ENCODE results near the gene PI4KB.

The PI4KB gene

DNA sequence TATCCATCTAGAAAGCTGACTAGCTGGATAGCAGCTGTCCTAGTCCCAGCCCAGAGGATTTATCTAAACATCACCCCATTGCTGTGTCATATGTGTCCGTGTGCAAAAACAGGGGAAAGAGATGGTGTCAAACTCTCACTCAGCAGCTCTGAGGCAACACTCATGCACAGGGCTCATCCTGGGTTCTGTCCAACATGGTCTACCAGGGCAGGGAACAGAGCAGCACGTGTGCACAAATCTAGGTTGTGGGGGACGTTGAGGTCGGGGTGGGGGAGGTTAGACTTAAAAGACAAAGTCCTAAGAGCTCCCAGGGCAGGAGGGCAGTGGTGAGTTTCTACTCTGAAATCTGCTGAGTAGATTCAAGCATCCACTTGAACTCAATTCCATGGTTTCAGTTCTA, 16.2 kb downstream of the PI4KB start:
- DNase-seq: no peak

DNA sequence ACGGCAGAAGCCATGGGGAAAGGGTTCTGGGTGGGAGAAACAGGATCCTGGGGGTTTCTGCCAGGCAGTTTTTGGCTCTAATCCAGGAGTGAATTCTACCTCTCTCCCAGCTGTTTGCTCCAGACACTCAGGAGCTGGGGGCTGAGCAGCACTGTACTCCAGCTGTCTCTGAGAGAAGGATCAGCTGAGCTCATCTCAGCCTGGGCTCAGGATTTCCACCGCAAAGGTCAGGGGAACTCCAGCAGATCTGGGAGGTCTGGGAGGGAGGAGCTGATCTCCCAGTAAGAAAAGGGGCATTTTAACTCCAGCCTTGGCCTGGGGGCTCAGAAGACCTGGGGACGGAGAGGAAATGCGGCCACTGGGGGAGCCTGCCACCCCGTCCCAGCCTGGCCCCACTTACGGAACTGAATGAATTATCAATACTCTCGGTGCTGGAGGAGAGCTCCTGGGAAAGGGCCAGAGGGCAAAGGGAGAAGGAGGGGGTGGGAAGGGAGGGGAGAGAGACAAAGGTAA, 17.3 kb downstream of the PI4KB start:
- no peak for DNase-seq

DNA sequence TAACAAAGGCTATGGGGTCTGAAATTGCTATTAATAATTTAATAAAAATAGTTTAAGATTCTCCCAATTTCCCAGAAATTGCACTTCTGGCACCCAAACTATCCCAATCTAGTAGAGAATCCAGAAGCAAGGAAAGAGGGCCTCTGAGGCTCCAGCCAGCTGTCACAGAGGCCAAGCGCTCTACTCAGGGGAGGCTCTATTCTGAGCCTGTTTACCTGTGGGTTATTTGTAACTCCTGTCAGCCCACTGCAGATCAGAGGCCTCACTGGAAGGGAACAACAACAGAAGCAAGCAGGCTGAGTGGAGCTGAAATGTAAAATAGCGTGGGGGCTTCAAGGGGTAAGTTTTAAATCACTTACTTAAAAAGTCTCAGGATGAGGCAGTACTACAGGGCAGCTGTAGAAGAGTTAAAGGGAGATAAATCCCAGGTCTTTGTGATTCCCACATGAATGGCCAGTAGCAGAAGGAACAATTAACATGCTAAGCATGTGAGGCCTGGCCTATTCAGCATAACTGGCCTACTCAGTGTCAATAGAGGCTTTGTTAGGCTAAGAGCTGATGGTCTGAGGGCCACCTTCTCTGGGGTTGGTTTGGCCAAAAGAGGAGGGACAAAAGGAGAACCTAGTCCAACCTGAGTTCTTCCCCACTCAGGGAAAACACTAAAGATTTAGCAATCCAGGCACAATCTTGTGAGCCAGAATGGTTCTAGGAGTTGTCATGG, 32.3 kb downstream of the PI4KB start:
- DNase-seq: no peak

DNA sequence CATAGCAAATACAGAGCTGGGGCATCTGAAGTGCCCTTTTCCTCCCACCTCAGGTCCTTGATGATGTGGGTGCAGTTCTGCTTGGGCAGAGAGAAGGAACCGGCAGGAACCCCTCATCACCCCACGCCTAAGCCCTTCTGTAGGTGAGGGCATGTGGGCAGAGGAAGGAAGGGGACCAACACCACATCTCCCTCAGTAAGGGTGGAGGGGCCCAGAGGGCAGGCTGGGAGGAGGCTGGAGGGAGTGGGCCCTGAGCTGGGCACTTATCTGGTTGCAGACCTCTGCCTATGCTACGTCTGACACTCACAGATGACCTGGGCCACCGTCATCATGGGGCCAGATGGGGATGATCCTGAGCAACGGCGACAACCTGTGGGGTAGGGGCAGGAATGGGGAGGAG, 34.1 kb downstream of the PI4KB start:
- DNase-seq: no peak

DNA sequence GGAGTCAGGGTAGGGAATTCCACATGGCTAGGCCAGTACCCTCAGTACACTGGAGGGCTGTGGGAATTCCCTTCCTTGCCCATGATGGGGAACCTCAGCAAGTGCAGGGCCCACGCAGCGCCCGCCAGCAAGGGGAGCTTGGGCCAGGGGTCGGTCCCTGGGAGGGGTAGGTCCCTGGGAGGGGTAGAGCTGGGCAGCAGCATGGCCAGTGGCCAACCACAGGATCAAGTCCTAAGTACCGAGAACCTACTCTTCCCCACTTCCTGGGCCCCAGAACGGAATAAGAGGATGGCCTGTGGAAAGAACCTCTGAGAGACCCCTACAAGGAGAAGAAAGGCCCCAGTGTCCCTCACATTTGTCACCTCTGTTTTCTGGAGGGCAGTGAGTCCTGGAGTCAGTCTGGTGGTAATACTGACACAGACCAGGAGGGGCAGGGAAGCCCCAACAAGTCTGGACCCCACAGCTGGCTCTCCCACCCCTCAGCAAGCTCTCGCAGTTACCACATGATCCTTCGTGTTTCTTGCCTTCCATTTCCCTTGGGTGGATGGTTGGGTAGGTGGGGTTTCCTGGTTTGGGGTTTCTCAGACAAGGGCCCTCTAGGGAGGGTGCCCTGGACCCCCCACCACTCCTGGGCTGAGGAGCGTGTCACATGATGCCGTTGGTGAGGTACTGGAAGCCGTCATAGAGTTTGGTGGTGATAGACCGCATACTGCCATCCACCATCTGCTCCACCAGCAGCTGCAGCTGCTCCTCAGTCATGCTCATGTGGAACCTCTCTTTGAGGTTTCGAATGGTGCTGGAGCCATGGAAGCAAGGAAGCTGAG, 34.8 kb downstream of the PI4KB start:
- DNase-seq: no peak

DNA sequence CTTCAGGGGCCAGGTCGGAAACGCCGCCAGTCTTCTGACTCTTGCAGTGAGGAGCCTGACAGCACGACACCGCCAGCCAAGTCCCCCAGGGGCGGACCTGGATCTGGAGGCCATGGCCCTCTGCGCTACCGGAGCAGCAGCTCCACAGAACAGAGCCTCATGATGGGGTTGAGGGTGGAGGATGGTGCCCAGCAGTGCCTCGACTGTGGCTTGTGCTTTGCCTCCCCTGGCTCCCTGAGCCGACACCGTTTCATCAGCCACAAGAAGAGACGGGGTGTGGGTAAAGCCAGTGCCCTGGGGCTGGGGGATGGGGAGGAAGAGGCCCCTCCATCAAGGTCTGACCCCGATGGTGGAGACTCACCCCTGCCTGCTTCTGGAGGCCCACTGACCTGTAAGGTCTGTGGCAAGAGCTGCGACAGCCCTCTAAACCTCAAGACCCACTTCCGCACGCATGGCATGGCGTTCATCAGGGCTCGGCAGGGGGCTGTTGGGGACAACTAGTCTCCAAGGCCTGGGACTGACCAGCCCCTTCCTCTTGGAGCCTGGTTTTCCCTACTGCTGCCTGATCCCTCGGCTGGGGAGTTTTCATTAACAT, 36.4 kb downstream of the PI4KB start:
- DNase-seq: no peak

DNA sequence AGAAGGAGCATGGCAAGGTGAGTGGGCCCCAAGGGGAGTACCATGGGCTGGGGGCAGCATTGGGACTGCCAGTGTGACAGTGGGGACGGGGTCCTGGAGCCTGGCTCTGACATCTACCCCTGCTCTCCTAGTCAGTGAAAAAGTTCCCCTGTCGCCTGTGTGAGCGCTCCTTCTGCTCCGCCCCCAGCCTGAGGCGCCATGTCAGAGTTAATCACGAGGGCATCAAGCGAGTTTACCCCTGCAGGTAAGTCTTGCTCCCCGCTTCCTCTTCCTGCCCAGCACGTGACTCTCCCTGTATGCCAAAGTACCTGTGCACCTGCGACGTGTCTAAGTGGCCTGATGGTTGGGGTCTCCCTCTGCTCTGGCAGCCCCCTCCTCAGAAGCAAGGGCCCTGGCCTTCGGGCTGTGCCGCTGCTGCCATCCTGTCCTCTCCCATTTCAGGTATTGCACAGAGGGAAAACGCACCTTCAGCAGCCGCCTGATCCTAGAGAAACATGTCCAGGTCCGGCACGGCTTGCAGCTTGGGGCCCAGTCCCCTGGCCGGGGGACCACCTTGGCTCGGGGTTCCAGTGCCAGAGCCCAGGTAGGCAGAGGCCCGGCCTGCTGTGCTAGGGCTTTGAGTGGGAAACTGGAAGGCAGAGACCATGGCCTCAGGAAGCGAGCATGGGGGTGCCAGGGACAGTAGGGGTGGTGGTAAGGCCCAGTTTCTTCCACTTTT, 37.1 kb downstream of the PI4KB start:
- DNase-seq: no peak

DNA sequence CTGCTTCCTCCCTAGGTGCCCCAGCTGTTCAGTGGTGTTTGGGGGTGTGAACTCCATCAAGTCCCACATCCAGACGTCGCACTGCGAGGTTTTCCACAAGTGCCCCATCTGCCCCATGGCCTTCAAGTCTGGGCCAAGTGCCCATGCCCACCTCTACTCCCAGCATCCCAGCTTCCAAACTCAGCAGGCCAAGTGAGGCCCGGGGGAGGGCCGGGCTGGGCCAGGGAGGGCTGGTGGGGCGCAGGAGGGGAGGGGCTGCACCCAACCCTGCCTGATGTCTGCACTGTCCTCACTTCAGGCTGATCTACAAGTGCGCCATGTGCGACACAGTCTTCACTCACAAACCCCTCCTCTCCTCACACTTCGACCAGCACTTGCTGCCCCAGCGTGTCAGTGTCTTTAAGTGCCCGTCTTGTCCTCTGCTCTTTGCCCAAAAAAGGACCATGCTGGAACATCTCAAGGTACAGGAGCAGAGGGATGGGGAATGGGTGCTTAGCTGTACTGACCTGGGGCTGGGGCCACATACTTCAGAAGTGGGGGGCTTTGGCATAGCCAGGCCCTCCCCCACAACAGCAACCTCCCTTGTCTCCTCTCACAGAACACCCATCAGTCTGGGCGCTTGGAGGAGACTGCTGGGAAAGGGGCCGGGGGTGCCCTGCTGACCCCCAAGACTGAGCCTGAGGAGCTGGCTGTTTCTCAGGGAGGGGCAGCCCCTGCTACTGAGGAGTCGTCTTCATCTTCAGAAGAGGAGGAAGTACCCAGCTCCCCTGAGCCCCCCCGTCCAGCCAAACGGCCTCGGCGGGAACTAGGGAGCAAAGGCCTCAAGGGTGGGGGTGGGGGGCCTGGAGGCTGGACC, 37.9 kb downstream of the PI4KB start:
- DNase-seq: no peak

DNA sequence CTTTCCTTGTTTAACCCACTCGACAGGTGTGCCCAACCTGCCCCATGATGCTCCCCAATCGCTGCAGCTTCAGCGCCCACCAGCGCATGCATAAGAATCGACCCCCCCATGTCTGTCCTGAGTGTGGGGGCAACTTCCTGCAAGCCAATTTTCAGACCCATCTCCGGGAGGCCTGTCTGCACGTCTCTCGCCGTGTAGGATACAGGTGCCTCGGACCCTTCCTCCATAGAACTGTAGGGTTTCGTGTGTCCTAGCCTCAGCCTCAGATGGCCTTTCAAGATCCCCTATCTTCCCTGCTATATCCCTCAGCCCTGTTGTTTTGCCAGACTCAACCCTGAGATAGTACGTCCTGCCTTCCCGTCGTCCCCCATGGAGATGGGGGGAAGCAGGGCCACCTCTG, 38.7 kb downstream of the PI4KB start:
- DNase-seq: no peak

DNA sequence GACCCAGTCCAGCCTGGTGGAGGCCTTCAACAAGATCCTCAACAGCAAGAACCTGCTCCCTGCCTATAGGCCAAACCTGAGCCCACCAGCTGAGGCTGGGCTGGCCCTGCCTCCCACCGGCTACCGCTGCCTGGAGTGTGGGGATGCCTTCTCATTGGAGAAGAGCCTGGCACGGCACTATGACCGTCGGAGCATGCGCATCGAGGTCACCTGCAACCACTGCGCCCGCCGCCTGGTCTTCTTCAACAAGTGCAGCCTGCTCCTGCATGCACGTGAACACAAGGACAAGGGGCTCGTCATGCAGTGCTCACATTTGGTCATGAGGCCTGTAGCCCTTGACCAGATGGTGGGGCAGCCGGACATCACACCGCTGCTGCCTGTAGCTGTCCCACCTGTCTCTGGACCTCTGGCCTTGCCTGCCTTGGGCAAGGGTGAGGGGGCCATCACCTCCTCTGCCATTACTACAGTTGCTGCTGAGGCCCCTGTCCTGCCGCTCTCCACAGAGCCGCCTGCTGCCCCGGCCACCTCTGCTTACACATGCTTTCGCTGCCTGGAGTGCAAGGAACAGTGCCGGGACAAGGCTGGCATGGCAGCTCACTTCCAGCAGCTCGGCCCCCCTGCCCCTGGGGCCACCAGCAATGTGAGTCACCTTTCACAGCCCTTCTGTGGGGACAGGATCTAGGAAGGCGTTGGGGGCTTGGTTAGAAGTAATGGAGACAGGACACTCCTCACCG, 39.3 kb downstream of the PI4KB start:
- no peak for DNase-seq

DNA sequence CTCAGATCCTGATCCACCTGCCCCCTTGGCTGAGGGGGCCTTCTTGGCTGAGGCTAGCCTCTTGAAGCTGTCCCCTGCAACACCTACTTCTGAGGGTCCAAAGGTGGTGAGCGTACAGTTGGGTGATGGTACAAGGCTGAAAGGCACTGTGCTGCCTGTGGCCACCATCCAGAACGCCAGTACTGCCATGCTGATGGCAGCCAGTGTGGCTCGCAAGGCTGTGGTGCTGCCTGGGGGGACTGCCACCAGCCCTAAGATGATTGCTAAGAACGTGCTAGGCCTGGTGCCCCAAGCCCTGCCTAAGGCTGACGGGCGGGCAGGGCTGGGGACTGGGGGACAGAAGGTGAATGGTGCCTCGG, 39.9 kb downstream of the PI4KB start:
- DNase-seq: no peak

DNA sequence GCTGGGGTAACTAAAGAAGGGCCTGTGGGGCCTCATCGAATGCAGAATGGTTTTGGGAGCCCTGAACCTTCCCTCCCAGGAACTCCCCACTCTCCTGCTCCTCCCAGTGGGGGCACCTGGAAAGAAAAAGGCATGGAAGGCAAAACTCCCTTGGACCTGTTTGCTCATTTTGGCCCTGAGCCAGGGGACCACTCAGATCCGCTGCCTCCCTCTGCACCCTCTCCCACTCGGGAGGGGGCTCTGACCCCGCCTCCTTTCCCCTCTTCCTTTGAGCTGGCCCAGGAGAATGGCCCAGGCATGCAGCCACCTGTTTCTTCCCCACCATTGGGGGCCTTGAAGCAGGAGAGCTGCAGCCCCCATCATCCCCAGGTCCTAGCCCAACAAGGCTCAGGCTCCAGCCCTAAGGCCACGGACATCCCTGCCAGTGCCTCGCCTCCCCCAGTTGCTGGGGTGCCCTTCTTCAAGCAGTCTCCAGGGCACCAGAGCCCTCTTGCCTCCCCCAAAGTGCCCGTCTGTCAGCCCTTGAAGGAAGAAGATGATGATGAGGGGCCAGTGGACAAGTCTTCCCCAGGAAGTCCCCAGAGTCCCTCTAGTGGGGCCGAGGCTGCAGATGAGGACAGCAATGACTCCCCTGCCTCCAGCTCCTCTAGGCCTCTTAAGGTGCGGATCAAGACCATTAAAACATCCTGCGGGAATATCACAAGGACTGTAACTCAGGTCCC, 40.4 kb downstream of the PI4KB start:
- DNase-seq: no peak

DNA sequence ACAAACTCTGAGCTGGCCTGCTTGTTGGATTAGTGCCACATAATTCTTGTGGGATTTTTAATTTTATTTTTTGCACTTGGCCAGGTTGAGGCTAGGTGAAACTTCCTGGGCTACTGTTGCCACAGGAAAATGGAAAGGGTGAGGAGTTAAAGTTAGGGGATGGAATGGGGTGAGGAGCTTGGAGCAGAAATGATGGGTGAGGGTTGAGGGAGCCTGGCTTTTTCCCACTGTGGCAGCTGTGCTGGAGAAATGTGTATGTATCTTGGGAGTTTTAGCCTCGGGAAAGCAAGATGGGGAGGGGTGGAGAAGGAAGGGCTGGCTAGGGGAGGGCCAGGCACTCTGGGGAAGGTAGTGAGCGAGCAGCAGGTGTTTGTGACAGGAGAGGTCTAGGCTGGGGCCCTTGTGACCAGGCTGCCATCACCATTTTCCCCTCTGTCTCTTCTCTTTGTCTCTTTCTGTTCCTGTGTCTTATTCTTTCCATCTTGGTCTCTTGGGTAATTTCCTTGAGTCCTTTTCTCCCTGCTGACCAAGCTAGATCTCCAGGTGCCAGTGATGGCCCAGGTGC, 43.1 kb downstream of the PI4KB start:
- DNase-seq: no peak

DNA sequence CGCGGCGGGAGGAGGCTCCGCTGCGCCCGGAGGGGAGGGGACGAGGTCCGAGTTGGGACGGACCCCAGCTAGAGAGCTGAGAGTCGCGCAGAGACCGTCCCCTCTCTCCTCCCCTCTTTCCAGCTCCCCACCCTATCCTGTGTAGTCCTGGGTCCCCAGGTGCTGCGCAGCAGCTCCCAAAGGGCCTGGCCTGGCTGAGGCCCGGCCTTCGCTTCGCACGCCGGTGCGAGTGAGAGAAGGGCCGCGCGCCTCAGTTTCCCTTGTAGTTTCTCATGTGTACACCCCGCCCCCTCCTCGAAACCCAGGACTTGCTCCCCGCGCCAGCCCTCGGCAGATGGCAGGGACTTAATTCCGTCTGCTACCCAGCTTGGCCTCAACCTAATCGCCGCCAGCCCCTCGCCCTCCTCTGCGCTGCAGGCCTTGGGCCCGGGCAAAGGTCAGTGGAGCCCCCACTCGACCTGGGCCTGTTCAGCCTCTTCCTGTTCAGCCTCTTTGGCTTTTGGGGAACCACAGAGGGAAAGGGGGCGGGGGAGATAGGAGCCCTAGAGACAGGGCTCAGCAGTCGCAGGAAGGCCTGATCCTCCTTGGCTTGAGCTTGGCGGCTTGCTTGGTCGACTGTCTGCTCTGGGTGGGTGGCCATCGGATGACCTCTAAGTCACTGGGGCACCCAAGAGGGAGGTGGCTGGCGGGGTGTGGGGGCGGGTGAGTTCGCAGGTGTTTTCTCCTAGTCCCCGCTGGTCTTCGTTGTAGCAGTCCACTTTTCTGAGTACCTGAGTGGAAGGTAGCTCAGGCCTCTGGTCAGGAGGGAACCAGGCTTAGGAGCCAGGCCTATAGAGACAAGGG, 44.1 kb downstream of the PI4KB start:
- DNase-seq: no peak

DNA sequence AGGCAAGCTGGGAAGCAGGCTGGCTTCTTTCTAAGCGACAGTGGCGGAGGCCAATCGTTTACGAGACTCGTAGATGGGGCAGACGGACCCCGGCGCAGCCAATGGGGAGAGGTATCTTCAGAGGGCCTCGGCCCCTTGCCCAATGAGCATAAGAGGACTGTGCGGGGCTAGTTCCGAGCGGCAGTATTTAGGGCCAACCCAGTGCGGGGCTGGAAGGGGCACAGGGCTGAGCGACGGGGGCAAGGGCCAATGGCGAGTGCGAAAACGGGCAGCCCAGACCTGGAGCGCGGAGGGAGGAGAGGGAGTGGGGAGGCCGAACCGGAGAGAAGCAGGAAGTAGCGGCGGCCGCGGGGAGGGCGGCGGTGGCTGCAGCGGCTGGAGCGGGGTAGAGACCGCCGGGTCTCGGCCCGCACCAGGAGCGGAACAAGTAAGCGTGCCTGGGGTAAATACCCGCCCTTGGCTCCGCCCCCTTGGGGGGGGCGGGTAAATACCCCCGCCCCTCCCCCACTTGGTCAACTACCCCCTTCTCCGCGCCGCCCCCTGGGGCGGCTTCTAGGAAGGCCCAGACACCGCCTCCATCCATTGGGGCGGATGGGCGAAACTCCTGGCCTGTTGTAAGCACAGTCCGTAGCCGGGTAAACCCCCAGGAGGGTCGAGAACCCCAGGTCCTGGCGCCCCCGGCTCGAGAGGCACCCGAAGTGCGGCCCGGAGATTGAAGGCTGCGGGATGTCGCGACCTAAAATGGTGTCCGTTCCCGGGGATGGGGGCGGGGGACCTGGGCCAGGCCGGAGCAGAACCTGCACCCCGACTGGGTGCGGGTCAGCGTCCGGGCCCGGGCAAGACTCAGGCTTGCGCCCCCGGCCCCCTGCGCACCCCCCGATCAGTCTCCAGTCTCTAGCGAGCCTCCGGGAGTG, 45.0 kb downstream of the PI4KB start, which contains the start of gene ZNF687:
Gene ZNF687 (plus strand): TSS at position 331 of the 914 bp plus-strand sequence. CDS start 3,993 bp downstream, outside the sequence.
- DNase-seq: peak; percentile 100

DNA sequence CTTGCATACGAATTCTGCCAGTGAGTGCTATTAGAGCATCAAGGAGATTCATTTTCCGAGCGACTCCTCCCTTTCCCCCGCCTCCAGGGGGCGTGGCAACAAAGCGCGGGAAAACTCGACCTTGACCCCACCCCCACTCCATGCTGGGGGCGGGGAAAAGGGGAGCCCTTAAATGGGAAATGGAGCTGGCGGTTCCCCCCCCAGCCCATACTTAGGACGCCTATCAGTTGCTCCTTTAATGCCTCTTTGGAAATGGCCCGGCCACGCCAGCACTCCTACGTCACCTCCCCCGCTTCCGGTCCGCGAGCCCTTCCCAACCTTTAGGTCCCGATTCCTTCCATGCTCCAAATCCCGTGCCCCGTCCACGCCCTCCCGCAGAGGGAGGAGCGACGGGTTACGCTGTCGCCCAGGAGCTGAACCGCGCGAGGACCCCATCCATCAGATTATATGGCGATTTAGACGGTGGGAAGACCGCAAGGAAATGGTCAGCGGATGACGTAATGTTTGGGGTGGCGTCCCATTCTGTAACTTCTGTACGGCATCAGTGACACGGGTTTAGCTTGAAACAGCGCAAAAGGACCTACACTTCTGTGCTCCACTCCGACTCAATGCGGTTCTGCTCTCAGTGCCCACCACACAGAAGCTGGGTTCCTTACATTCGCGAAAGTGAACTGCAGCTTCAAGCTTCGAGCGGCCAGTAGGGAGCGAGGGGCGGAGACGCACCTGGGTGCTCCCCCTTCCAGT, 45.8 kb downstream of the PI4KB start:
- DNase-seq: peak; percentile 94

DNA sequence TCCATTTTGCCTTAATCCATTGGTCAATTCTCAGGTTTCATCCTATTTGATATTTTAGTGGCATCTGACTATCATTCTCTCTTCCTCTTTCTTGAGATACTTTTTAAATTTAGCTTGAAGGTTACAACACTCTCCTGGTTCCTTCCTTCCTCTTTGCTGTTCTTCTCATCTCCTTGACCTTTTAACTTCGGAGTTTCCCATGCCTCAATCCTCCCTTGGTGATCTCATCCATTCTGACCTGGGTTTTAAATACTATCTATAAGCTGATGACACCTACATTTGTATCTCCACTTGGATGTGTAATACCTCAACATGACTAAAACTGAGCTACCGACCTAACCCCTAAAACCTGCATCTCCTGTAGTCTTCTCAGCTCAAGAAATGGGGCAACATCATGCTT, 50.0 kb downstream of the PI4KB start:
- DNase-seq: no peak

Measured in NCI-H1105 treated with DMSO at 0.1 percent for 48 hours (cell line).